Measurements from ENCODE around the gene MARCHF9. TPM values are rescaled to one million over a fixed set of nuclear protein-coding genes. Genes with fewer than 3 reads are reported as not detected.
A peak's percentile ranks its signal among the peaks of the same experiment; 100 is the strongest.

The MARCHF9 gene
- total RNA-seq, 1 donor from 2014 or later, result 6.3 TPM

DNA sequence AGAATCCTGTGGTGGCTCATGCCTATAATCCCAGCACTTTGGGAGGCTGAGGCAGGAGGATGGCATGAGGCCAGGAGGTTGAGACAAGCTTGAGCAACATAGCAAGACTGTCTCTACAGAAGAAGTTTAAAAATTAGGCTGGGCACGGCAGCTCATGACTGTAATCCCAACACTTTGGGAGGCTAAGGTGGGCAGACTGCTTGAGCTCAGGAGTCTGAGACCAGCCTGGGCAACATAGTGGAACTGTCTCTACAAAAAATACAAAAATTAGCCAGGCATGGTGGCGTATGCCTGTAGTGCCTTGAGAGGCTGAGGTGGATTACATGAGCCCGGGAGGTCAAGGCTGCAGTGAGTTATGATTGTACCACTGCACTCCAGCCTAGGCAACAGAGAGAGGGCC is 13.0 kb downstream of the MARCHF9 start:
- TF ChIP-seq, protein P1, sequence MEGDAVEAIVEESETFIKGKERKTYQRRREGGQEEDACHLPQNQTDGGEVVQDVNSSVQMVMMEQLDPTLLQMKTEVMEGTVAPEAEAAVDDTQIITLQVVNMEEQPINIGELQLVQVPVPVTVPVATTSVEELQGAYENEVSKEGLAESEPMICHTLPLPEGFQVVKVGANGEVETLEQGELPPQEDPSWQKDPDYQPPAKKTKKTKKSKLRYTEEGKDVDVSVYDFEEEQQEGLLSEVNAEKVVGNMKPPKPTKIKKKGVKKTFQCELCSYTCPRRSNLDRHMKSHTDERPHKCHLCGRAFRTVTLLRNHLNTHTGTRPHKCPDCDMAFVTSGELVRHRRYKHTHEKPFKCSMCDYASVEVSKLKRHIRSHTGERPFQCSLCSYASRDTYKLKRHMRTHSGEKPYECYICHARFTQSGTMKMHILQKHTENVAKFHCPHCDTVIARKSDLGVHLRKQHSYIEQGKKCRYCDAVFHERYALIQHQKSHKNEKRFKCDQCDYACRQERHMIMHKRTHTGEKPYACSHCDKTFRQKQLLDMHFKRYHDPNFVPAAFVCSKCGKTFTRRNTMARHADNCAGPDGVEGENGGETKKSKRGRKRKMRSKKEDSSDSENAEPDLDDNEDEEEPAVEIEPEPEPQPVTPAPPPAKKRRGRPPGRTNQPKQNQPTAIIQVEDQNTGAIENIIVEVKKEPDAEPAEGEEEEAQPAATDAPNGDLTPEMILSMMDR (IDR thresholded peaks at IDR 0.05; ENCODE audit: insufficient read depth, low read length, severe bottlenecking), result no peak
- Histone ChIP-seq H3K36me3 (ENCODE audit: control insufficient read depth, insufficient read depth, low read length) (peaks cover 3% of the 10 kb centered on the region), H3K4me3 (ENCODE audit: low read depth, low read length) (no peak overlapping the region), H3K27me3 (ENCODE audit: control insufficient read depth, insufficient read depth, low read length) (no peaks in the 10 kb centered on the region)
- DNase-seq (ENCODE audit: low read depth) (no peak), FAIRE-seq (no peak)

GRCh38 chr12:57769594-57769993 is 14.7 kb downstream of the MARCHF9 start:
- TF ChIP-seq, protein P1 (IDR thresholded peaks at IDR 0.05; ENCODE audit: insufficient read depth, low read length, severe bottlenecking), result no peak

DNA sequence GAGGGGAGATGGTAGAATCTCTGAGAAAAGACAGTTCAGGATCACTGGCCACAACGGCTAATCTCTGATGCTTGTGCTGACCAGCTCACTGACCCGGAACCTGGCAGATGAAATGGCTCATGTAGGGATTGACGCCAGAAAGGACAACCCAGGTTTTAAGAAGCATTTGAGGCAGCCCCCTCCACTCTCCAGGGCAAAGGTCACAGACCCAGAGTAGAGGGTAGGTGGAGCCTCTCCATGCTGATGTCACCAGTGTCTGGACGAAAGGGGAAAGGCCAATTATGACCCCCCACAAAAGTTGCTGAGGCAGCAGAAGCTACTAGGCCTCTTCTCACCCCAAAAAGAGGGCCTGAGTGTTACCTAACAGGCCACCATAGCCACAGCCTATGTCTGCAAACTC is 15.8 kb downstream of the MARCHF9 start:
- FAIRE-seq (no peak), DNase-seq (ENCODE audit: low read depth) (no peak)
- H3K4me3 ChIP-seq (ENCODE audit: low read depth, low read length), result no peak overlapping the region
- H3K36me3 ChIP-seq (ENCODE audit: control insufficient read depth, insufficient read depth, low read length), result peaks cover 3% of the 10 kb centered on the region
- TF ChIP-seq, protein P1 (IDR thresholded peaks at IDR 0.05; ENCODE audit: insufficient read depth, low read length, severe bottlenecking), result no peak
- H3K27me3 ChIP-seq (ENCODE audit: control insufficient read depth, insufficient read depth, low read length), result no peaks in the 10 kb centered on the region

More at GRCh38 chr12:57769594-57769993, 14.7 kb downstream of the MARCHF9 start:
- H3K36me3 ChIP-seq (ENCODE audit: control insufficient read depth, insufficient read depth, low read length), result peaks cover 3% of the 10 kb centered on the region
- H3K27me3 ChIP-seq (ENCODE audit: control insufficient read depth, insufficient read depth, low read length), result no peaks in the 10 kb centered on the region
- no peak overlapping the region for H3K4me3 ChIP-seq (ENCODE audit: low read depth, low read length)
- DNase-seq (ENCODE audit: low read depth), result no peak
- no peak for FAIRE-seq

DNA sequence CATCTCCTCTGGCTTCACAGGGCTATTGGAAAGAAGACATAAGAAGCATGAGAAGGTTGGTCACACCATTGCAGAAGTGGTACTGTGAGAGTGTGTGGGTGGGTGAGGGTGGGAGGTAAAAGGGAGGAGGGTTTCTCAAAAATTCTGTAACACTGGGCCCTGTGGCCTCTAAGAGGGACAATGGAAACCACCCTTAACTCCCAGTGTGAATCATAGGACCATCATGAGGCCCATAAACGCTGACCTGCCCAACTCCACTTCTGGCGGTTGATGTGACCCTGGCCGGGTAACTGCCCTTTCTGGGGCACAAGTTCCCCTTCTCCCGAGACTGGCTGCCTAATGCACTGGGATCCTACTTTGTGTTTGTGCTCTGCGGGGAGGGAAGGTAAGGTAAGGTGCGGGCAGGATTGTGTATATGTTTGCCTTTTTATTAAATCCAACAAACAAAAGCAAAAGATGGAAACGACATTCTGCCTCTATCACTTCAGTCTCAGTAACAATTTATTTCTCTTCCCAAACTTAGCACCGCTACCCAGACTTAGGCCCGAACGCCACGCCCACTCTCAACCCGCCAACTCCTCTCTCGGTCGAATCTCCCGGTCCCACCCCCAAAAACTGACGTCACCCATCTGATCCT is 16.5 kb downstream of the MARCHF9 start:
- Histone ChIP-seq H3K36me3 (ENCODE audit: control insufficient read depth, insufficient read depth, low read length) (peaks cover 3% of the 10 kb centered on the region), H3K4me3 (ENCODE audit: low read depth, low read length) (peak overlapping the region; percentile 73), H3K27me3 (ENCODE audit: control insufficient read depth, insufficient read depth, low read length) (no peaks in the 10 kb centered on the region)
- no peak for FAIRE-seq
- TF ChIP-seq, protein P1 (IDR thresholded peaks at IDR 0.05; ENCODE audit: insufficient read depth, low read length, severe bottlenecking), result no peak
- peak; percentile 85 for DNase-seq (ENCODE audit: low read depth)

- Histone ChIP-seq H3K4me3 (ENCODE audit: low read depth, low read length) (peak within 1 kb of the TSS; percentile 73), H3K36me3 (ENCODE audit: control insufficient read depth, insufficient read depth, low read length) (peaks cover 3% of the 10 kb centered on the region), H3K27me3 (ENCODE audit: control insufficient read depth, insufficient read depth, low read length) (no peaks in the 10 kb centered on the region)
- TF ChIP-seq, protein P1 (IDR thresholded peaks at IDR 0.05; ENCODE audit: insufficient read depth, low read length, severe bottlenecking), result no peak
- DNase-seq (ENCODE audit: low read depth), result peak; percentile 91
- FAIRE-seq, result no peak
Measured at GRCh38 chr12:57771873-57772428, 17.0 kb downstream of the MARCHF9 start, which contains the start of gene METTL1. METTL1 (minus strand) TSS chr12:57772105; CDS start chr12:57772083, 22 bp downstream.
